ENCODE measurements around the gene SETBP1.
A peak's percentile ranks its signal among the peaks of the same experiment; 100 is the strongest.

Gene SETBP1

GRCh38 chr18:44733069-44733753, 52.5 kb downstream of the SETBP1 start:
- peak; percentile 83 for DNase-seq

- no peak for DNase-seq
Observed at GRCh38 chr18:44733754-44734465, 53.2 kb downstream of the SETBP1 start.

- peak; percentile 27 for DNase-seq
Observed at GRCh38 chr18:44735096-44735495, 54.4 kb downstream of the SETBP1 start.

GRCh38 chr18:44736664-44737380, 56.1 kb downstream of the SETBP1 start:
- DNase-seq = peak; percentile 35

- DNase-seq = no peak
Observed at GRCh38 chr18:44737623-44738022, 56.9 kb downstream of the SETBP1 start.

GRCh38 chr18:44740000-44740399, 59.3 kb downstream of the SETBP1 start:
- no peak for DNase-seq

- no peak for DNase-seq
Observed at GRCh38 chr18:44741085-44741484, 60.4 kb downstream of the SETBP1 start.

GRCh38 chr18:44741511-44741910, 60.8 kb downstream of the SETBP1 start:
- no peak for DNase-seq

GRCh38 chr18:44742126-44742525, 61.4 kb downstream of the SETBP1 start:
- DNase-seq = no peak

- no peak for DNase-seq
Observed at GRCh38 chr18:44742718-44743311, 62.1 kb downstream of the SETBP1 start.

- DNase-seq = no peak
Observed at GRCh38 chr18:44743631-44744030, 62.9 kb downstream of the SETBP1 start.

- no peak for DNase-seq
Observed at GRCh38 chr18:44744161-44745121, 63.8 kb downstream of the SETBP1 start.

- DNase-seq = no peak
Observed at GRCh38 chr18:44747157-44747556, 66.5 kb downstream of the SETBP1 start.

GRCh38 chr18:44748582-44748981, 67.9 kb downstream of the SETBP1 start:
- no peak for DNase-seq

GRCh38 chr18:44750774-44751173, 70.1 kb downstream of the SETBP1 start:
- no peak for DNase-seq

- DNase-seq = no peak
Observed at GRCh38 chr18:44754567-44754966, 73.9 kb downstream of the SETBP1 start.

GRCh38 chr18:44758861-44759631, 78.4 kb downstream of the SETBP1 start:
- DNase-seq = no peak

GRCh38 chr18:44759925-44760342, 79.2 kb downstream of the SETBP1 start:
- DNase-seq = no peak

GRCh38 chr18:44761812-44762211, 81.1 kb downstream of the SETBP1 start:
- no peak for DNase-seq

- no peak for DNase-seq
Observed at GRCh38 chr18:44763327-44763726, 82.6 kb downstream of the SETBP1 start.

- no peak for DNase-seq
Observed at GRCh38 chr18:44764863-44765262, 84.2 kb downstream of the SETBP1 start.
